ENCODE measurements around the gene SUDS3.

SUDS3 gene

GRCh38 chr12:118424884-118425283, 48.5 kb downstream of the SUDS3 start:
- no peak for DNase-seq (ENCODE audit: low spot score)
- TF ChIP-seq, protein P1, sequence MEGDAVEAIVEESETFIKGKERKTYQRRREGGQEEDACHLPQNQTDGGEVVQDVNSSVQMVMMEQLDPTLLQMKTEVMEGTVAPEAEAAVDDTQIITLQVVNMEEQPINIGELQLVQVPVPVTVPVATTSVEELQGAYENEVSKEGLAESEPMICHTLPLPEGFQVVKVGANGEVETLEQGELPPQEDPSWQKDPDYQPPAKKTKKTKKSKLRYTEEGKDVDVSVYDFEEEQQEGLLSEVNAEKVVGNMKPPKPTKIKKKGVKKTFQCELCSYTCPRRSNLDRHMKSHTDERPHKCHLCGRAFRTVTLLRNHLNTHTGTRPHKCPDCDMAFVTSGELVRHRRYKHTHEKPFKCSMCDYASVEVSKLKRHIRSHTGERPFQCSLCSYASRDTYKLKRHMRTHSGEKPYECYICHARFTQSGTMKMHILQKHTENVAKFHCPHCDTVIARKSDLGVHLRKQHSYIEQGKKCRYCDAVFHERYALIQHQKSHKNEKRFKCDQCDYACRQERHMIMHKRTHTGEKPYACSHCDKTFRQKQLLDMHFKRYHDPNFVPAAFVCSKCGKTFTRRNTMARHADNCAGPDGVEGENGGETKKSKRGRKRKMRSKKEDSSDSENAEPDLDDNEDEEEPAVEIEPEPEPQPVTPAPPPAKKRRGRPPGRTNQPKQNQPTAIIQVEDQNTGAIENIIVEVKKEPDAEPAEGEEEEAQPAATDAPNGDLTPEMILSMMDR (IDR thresholded peaks at IDR 0.05; ENCODE audit: extremely low read depth, missing control alignments), result no peak

DNA sequence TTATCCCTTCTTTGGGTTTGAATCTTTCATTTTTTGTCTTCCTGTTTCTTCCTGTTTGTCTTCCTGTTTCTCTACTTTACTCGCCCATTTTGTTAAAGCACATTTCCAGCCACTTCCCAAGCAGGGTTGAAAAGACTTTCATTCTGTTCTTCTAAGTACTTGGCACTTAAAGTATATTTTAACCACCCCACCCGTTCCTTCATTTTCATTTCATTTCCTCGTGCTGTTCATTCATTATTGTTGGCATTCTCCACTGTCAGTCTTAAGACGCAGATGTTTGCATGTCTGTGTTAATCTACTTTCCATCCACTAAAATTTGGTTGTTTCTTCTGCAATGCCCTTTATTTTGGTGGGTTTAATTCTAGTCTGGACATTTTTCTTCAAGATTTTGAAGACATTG, 49.0 kb downstream of the SUDS3 start:
- DNase-seq (ENCODE audit: low spot score), result no peak
- TF ChIP-seq, protein P1 (IDR thresholded peaks at IDR 0.05; ENCODE audit: extremely low read depth, missing control alignments), result no peak

DNA sequence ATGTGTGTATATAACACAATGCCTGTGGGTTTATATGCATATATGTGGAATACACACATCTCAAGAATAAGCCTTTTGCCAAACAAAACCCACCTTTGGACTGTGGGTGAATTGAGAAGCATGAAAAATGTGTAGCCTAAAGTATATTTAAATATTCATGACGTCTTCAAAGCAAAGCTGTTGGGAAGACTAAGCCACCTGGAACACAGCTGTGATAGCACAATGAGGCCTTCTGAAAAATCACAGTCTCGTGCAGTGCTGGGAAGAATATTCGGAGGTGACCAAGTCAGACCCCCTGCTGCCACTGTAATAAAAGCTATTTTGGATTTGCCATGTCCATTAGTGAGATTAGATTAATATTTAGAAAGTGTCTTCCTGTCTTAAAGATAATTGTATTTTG, 51.5 kb downstream of the SUDS3 start:
- no peak for DNase-seq (ENCODE audit: low spot score)
- TF ChIP-seq, protein P1 (IDR thresholded peaks at IDR 0.05; ENCODE audit: extremely low read depth, missing control alignments), result no peak

GRCh38 chr12:118428643-118429042, 52.3 kb downstream of the SUDS3 start:
- no peak for DNase-seq (ENCODE audit: low spot score)
- TF ChIP-seq, protein P1 (IDR thresholded peaks at IDR 0.05; ENCODE audit: extremely low read depth, missing control alignments), result no peak

DNA sequence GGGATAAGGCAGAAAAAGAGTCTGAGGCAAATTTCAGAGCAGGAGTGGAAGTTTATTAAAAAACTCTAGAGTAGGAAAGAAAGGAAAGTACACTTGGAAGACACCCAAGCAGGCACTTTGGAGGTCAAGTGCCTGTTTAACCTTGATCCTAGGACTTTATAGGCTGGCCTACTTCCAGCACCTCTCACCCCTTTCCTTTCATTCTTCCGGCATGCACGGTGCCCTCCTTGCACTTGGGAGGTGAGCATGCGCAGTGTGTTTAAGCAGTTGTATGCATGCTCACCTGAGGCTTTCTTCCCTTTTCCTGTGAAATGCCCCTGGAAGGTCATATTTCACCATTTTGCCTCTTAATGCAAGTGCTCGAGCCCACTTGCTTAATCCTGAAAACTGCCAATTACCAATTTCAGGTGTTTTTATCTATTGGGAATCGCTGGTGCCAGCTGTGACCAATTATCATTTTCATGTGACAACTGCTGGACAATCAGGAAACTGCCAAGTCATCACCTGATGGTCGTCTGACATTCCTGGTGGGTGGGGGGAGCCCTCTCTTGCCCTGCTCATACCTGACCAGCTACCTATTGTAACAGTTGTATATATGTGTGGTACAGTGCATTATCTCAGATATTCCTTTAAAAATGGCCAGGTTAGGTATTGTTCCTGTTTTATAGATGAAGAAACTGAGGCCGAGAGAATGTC, 53.5 kb downstream of the SUDS3 start:
- no peak for DNase-seq (ENCODE audit: low spot score)
- TF ChIP-seq, protein P1 (IDR thresholded peaks at IDR 0.05; ENCODE audit: extremely low read depth, missing control alignments), result no peak

- TF ChIP-seq, protein P1 (IDR thresholded peaks at IDR 0.05; ENCODE audit: extremely low read depth, missing control alignments), result no peak
- DNase-seq (ENCODE audit: low spot score), result no peak
These were observed 54.2 kb downstream of the SUDS3 start for GRCh38 chr12:118430516-118430915.

- TF ChIP-seq, protein P1 (IDR thresholded peaks at IDR 0.05; ENCODE audit: extremely low read depth, missing control alignments), result no peak
- no peak for DNase-seq (ENCODE audit: low spot score)
These were observed 56.6 kb downstream of the SUDS3 start for GRCh38 chr12:118432812-118433545.

All from GM20000 (cell line).